Endothelial cell of umbilical vein (primary cell): ENCODE data around the gene TAPBPL. TPM values are rescaled to one million over a fixed set of nuclear protein-coding genes. Genes with fewer than 3 reads are reported as not detected.

Experiments used
- BruUV-seq: library from RNA; stranded (reverse); fragments of 400-500 nt; replicated peaks from 2 replicates; lab custom pipeline; 2021; lab: Mats Ljungman, UMichigan
- CTCF ChIA-PET: fragments of 300-600, 350-600 bp; sonication (Branson Sonifier 250); formaldehyde crosslinking; loops from one replicate; lab custom pipeline; 2021; ENCODE audit warnings: antibody characterized with exemption, inconsistent platforms; lab: Charles Lee
- POLR2A ChIA-PET: fragments of 300-600, 350-600 bp; sonication (Branson Sonifier 250); formaldehyde crosslinking; loops from one replicate; lab custom pipeline; 2021; ENCODE audit warnings: antibody characterized with exemption, inconsistent platforms; lab: Charles Lee
- DNase-seq: peaks from one replicate; pipeline ENCODE4 v3.0.0-alpha.2; 2011; ENCODE audit warnings: low read depth, low spot score
- FAIRE-seq: peaks from 2 replicates; lab custom pipeline; 2011; peaks lifted over from hg19 to GRCh38; lab: Jason Lieb, UNC
- H2AFZ ChIP-seq: 2 replicates; pipeline ENCODE4 v1.6.0; 2012; ENCODE audit warnings: low read depth, low read length, control low read depth, inconsistent platforms
- H3K27ac ChIP-seq: 2 replicates; pipeline ENCODE4 v1.5.1; 2011; ENCODE audit warnings: low read depth, mild to moderate bottlenecking, control low read depth, low read length, moderate library complexity; ENCODE audit not compliant: insufficient read depth
- H3K27me3 ChIP-seq, 2 experiments: 2 replicates each; pipeline versions ENCODE4 v1.6.0 to v1.6.1; 2011; ENCODE audit warnings: low read length in 2 of 2, mixed read lengths in 1 of 2; ENCODE audit not compliant: control insufficient read depth in 2 of 2, insufficient read depth in 2 of 2
- H3K36me3 ChIP-seq, 2 experiments: 2 replicates in 1 of 2; 3 replicates in 1 of 2; pipeline ENCODE4 v1.5.1; 2011; ENCODE audit warnings: low read length in 2 of 2, mild to moderate bottlenecking in 1 of 2, moderate library complexity in 1 of 2; ENCODE audit not compliant: control insufficient read depth in 2 of 2, insufficient read depth in 2 of 2; ENCODE audit errors: extremely low read depth in 1 of 2
- H3K4me1 ChIP-seq: 3 replicates; pipeline ENCODE4 v1.5.1; 2011; ENCODE audit warnings: mild to moderate bottlenecking, low read length; ENCODE audit not compliant: control insufficient read depth, insufficient read depth; ENCODE audit errors: extremely low read depth
- H3K4me2 ChIP-seq: 2 replicates; pipeline ENCODE4 v1.6.1; 2011; ENCODE audit warnings: low read length, control low read depth, mixed read lengths; ENCODE audit not compliant: insufficient read depth
- H3K4me3 ChIP-seq, 3 experiments: fragments of 200-600 bp in 1 of 3; sonication (generic), shearing (Covaris generic) in 1 of 3; replicated peaks in 1 of 3; 2 replicates each; pipeline ENCODE4 v1.5.1; 2011 to 2016; ENCODE audit warnings: control low read depth in 3 of 3, low read length in 3 of 3, mild to moderate bottlenecking in 2 of 3, inconsistent platforms in 1 of 3, low read depth in 1 of 3, moderate library complexity in 1 of 3; ENCODE audit not compliant: insufficient read depth in 1 of 3
- H3K79me2 ChIP-seq: 2 replicates; pipeline ENCODE4 v1.6.0; 2012; ENCODE audit warnings: low read length, inconsistent platforms; ENCODE audit not compliant: control insufficient read depth, insufficient read depth
- H3K9ac ChIP-seq: replicated peaks from 2 replicates; pipeline ENCODE3; 2011; ENCODE audit warnings: low read length, control low read depth; ENCODE audit not compliant: insufficient read depth; ENCODE audit errors: extremely low read depth
- H3K9me1 ChIP-seq: replicated peaks from 3 replicates; pipeline ENCODE4 v1.6.0; 2011; ENCODE audit warnings: mild to moderate bottlenecking, low read length; ENCODE audit not compliant: control insufficient read depth, insufficient read depth; ENCODE audit errors: extremely low read depth
- H3K9me3 ChIP-seq: replicated peaks from 2 replicates; pipeline ENCODE4 v1.5.1; 2012; ENCODE audit warnings: low read length, inconsistent platforms; ENCODE audit not compliant: control insufficient read depth, insufficient read depth
- H4K20me1 ChIP-seq: replicated peaks from 2 replicates; pipeline ENCODE3; 2011; ENCODE audit warnings: mild to moderate bottlenecking, low read length; ENCODE audit not compliant: control insufficient read depth, insufficient read depth; ENCODE audit errors: extremely low read depth
- CTCF ChIP-seq, 2 donors: IDR thresholded peaks; 1 replicate in 1 of 2; 2 replicates in 1 of 2; pipeline ENCODE4 v1.5.1; 2011; ENCODE audit warnings: low read length in 2 of 2, mild to moderate bottlenecking in 2 of 2, moderate library complexity in 2 of 2, control low read depth in 1 of 2, inconsistent platforms in 1 of 2, low read depth in 1 of 2; ENCODE audit not compliant: insufficient read depth in 1 of 2; ENCODE audit errors: extremely low read depth in 1 of 2
- EZH2 ChIP-seq: IDR thresholded peaks from 2 replicates; pipeline ENCODE4 v1.6.1; 2012; ENCODE audit warnings: borderline replicate concordance, low read depth, mild to moderate bottlenecking, moderate library complexity, low read length, inconsistent platforms; ENCODE audit not compliant: severe bottlenecking
- FOS ChIP-seq: IDR thresholded peaks from 2 replicates; pipeline ENCODE4 v1.6.1; 2011; ENCODE audit warnings: mild to moderate bottlenecking, low read length, moderate library complexity, borderline replicate concordance; ENCODE audit not compliant: insufficient read depth
- GATA2 ChIP-seq: IDR thresholded peaks from 2 replicates; pipeline ENCODE4 v1.7.0; 2011; ENCODE audit warnings: low read depth, mild to moderate bottlenecking, moderate library complexity, mixed read lengths, low read length; ENCODE audit not compliant: insufficient read length, insufficient read depth
- MYC ChIP-seq: IDR thresholded peaks from one replicate; pipeline ENCODE4 v1.6.1; 2011; ENCODE audit warnings: mild to moderate bottlenecking, low read depth, low read length
- POLR2A ChIP-seq: IDR thresholded peaks from 2 replicates; pipeline ENCODE4 v1.6.1; 2012; ENCODE audit warnings: low read depth, mild to moderate bottlenecking, control low read depth, low read length
- POLR2AphosphoS5 ChIP-seq: IDR thresholded peaks from 2 replicates; pipeline ENCODE4 v1.6.1; 2012; ENCODE audit warnings: low read depth, mild to moderate bottlenecking, control low read depth, low read length, moderate library complexity; ENCODE audit not compliant: insufficient read depth
- dilution Hi-C: fragments of 300-500 bp; cut with MboI; formaldehyde crosslinking; loops from one replicate; pipeline ENCODE4 v1.15.0; 2019; ENCODE audit warnings: low sequenced_read_pairs; ENCODE audit not compliant: extremely low pct_ligation_motif_present
- intact Hi-C: fragments of 100-400 bp; cut with micrococcal nuclease; formaldehyde crosslinking; loops from one replicate; pipeline ENCODE4 v1.10.0; 2022
- polyA plus RNA-seq, 4 experiments: library from polyadenylated mRNA; depleted of rRNA in 3 of 4; stranded (reverse) in 3 of 4; unstranded in 1 of 4; fragments of >200 nt; gene quantifications; 2 replicates each; pipeline versions ENCODE4 v1.2.1 to v1.2.3, GENCODE V29; 2011 to 2012; ENCODE audit warnings: missing spikeins in 1 of 4
- total RNA-seq: library from RNA; stranded (reverse); gene quantifications from 2 replicates; pipeline ENCODE4 v1.2.3, GENCODE V29; 2021

The TAPBPL gene
- total and polyA plus RNA-seq, 2 donors (not counting 3 experiments of a cell fraction or from before 2014, with no cell fraction given) = 11.7 to 28.6 TPM

DNA sequence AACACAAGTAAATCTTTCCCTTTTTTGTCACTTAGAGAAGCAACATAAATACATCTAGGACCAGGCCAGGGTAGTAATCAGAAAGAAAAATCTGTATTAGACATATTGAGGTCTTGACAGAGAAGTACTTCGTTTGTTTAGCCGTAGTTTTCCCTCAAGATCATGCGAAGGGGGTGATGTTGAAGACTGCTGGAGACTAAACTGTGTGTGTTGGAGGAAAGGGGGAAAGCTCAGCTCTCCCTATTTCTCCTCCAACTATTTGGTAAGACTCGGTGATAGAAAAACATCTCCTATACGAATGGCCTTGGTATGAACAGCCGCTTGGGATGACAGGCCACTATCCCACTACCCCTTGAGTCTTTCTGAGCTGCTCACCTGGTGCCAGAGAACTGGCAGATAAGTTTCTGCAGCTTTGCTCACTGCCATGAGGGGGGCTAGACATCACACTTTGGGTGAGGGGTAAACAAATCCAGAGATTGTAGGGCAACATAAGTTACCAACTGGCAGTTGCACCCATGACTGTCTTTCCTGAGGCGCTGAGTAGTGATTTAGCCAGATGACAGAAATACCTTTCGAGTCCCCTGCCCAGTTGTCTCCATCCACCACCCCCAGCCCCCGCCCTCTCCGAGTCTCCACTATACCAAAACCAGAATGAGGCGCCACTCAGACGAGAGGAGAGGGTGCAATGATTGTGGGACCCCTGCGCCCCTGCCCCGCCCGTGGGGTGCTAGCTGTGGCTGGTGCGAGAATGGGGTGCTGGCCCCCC lies 17.9 kb downstream of the TAPBPL start:
- BruUV-seq = no TSS peak
- FAIRE-seq (peak; percentile 33), DNase-seq (no peak)
- Histone ChIP-seq H3K9me3 (no peaks in the 10 kb centered on the region), H3K79me2 (peaks cover 2% of the 10 kb centered on the region), H4K20me1 (no peaks in the 10 kb centered on the region), H3K9me1 (no peaks in the 10 kb centered on the region), H2AFZ (peak overlapping the region; percentile 94), H3K27me3 (peaks cover 0 to 5% of the 10 kb centered on the region in 2 experiments), H3K4me3 (peak overlapping the region; percentile 67 to 84 (median 71)), H3K4me1 (peaks cover 16% of the 10 kb centered on the region), H3K4me2 (peak overlapping the region; percentile 48), H3K9ac (peak overlapping the region; percentile 70), H3K36me3 (peaks cover 0 to 4% of the 10 kb centered on the region in 2 experiments), H3K27ac (no peak overlapping the region)
- dilution Hi-C loops (no loop called here), intact Hi-C loops (loop anchor here (1.0 to 5.0 kb wide), 4 partner anchors 12 to 147 kb away; partner anchors contain the start of gene NCAPD2)
- ChIA-PET CTCF (interaction anchor here (0.8 to 5.2 kb wide), 7 partner anchors 11 to 147 kb away, joined by 3 to 33 read pairs (median 7); partner anchors contain the start of genes GAPDH and MRPL51), POLR2A (interaction anchor here (0.6 to 2.8 kb wide), 22 partner anchors 9 to 259 kb away, joined by 3 to 25 read pairs (median 5); partner anchors contain the start of genes GAPDH, LTBR, MRPL51 and TAPBPL)
- no peak for TF ChIP-seq MYC

GRCh38 chr12:6470375-6471163 lies 18.7 kb downstream of the TAPBPL start, which contains the start of gene VAMP1:
Gene VAMP1 (minus strand): TSS chr12:6470677. CDS start chr12:6470531, 146 bp downstream.
- peak within 1 kb of the TSS; percentile 49 for H3K27ac ChIP-seq
- no peaks in the 10 kb centered on the region for H4K20me1 ChIP-seq
- H3K9me1 ChIP-seq = no peaks in the 10 kb centered on the region
- peaks cover 16% of the 10 kb centered on the region for H3K4me1 ChIP-seq
- H3K79me2 ChIP-seq = peaks cover 2% of the 10 kb centered on the region
- peak within 1 kb of the TSS; percentile 67 to 84 (median 71) for H3K4me3 ChIP-seq
- intact Hi-C loops (loop anchor here (1.0 to 2.0 kb wide), 4 partner anchors 11 to 148 kb away; partner anchors contain the start of gene NCAPD2), dilution Hi-C loops (no loop called here)
- no peaks in the 10 kb centered on the region for H3K9me3 ChIP-seq
- peak within 1 kb of the TSS; percentile 70 for H3K9ac ChIP-seq
- peak within 1 kb of the TSS; percentile 87 for H3K4me2 ChIP-seq
- ChIA-PET CTCF (interaction anchor here (0.5 to 5.2 kb wide), 12 partner anchors 12 to 147 kb away, joined by 3 to 33 read pairs (median 4); partner anchors contain the start of genes GAPDH and MRPL51), POLR2A (interaction anchor here (0.6 to 2.8 kb wide), 27 partner anchors 9 to 295 kb away, joined by 3 to 25 read pairs (median 5); partner anchors contain the start of genes GAPDH, LTBR, MRPL51 and PTMS)
- peak within 1 kb of the TSS; percentile 94 for H2AFZ ChIP-seq
- H3K27me3 ChIP-seq = peaks cover 0 to 5% of the 10 kb centered on the region in 2 experiments
- TF ChIP-seq POLR2AphosphoS5 (peak; percentile 99), EZH2 (no peak), FOS (no peak), GATA2 (no peak), CTCF (IDR thresholded peaks at IDR 0.05; ENCODE audit: extremely low read depth in 1 of 2, insufficient read depth in 1 of 2, low read depth in 1 of 2, low read length in 2 of 2) (no peak), MYC (no peak), POLR2A (peak; percentile 99)
- H3K36me3 ChIP-seq = peaks cover 0 to 2% of the 10 kb centered on the region in 2 experiments
- FAIRE-seq = peak; percentile 98
- BruUV-seq = TSS peak; percentile 33
- DNase-seq = peak; percentile 97
